Measurements from ENCODE around the gene WWOX. TPM values are rescaled to one million over a fixed set of nuclear protein-coding genes. Genes with fewer than 3 reads are reported as not detected.

The WWOX gene
- total RNA-seq, 4 donors from 2014 or later, result 135 to 209 (median 159) TPM

GRCh38 chr16:78673884-78674283, 574.4 kb downstream of the WWOX start:
- Histone ChIP-seq H3K27me3 (no peaks in the 10 kb centered on the region), H3K9me3 (no peaks in the 10 kb centered on the region), H3K27ac (no peak overlapping the region), H3K4me3 (replicated peaks in 1 of 3) (no peak overlapping the region), H3K36me3 (no peaks in the 10 kb centered on the region), H3K4me1 (peaks cover 4 to 27% of the 10 kb centered on the region in 2 donors)
- 82 to 84% methylated on average over 5 of the region's 5 CpGs for WGBS, 2 donors
- no peak for DNase-seq
- TF ChIP-seq POLR2A (IDR thresholded peaks at IDR 0.05) (no peak), CTCF (IDR thresholded peaks at IDR 0.05) (no peak)
- intact Hi-C loops (cut with DNase I), result no loop called here

- WGBS, 2 donors, result 91 to 95% methylated on average over 6 of the region's 6 CpGs
Observed at GRCh38 chr16:78675312-78675711, 575.9 kb downstream of the WWOX start.

GRCh38 chr16:78675951-78676792, 576.7 kb downstream of the WWOX start:
- Histone ChIP-seq H3K27ac (no peak overlapping the region), H3K4me3 (replicated peaks in 1 of 3) (no peak overlapping the region), H3K36me3 (no peaks in the 10 kb centered on the region), H3K9me3 (no peaks in the 10 kb centered on the region), H3K27me3 (no peaks in the 10 kb centered on the region), H3K4me1 (peaks cover 0 to 21% of the 10 kb centered on the region in 2 donors)
- DNase-seq, result no peak
- intact Hi-C loops (cut with DNase I), result no loop called here
- TF ChIP-seq CTCF (IDR thresholded peaks at IDR 0.05) (no peak), POLR2A (IDR thresholded peaks at IDR 0.05) (no peak)
- 94% methylated on average over 9 of the region's 9 CpGs for WGBS, 2 donors

More at GRCh38 chr16:78675312-78675711, 575.9 kb downstream of the WWOX start:
- DNase-seq, result no peak
- Histone ChIP-seq H3K9me3 (no peaks in the 10 kb centered on the region), H3K27me3 (no peaks in the 10 kb centered on the region), H3K4me3 (replicated peaks in 1 of 3) (no peak overlapping the region), H3K27ac (no peak overlapping the region), H3K36me3 (no peaks in the 10 kb centered on the region), H3K4me1 (peaks cover 4 to 21% of the 10 kb centered on the region in 2 donors)
- intact Hi-C loops (cut with DNase I), result no loop called here
- no peak for TF ChIP-seq CTCF (IDR thresholded peaks at IDR 0.05)
- TF ChIP-seq POLR2A (IDR thresholded peaks at IDR 0.05), result no peak

GRCh38 chr16:78677181-78677731, 577.8 kb downstream of the WWOX start:
- 43 to 49% methylated on average over 4 of the region's 4 CpGs for WGBS, 2 donors
- intact Hi-C loops (cut with DNase I), result no loop called here

More at GRCh38 chr16:78677181-78677731, 577.8 kb downstream of the WWOX start:
- Histone ChIP-seq H3K27me3 (no peaks in the 10 kb centered on the region), H3K9me3 (no peaks in the 10 kb centered on the region), H3K27ac (no peak overlapping the region), H3K36me3 (no peaks in the 10 kb centered on the region), H3K4me3 (replicated peaks in 1 of 3) (no peak overlapping the region), H3K4me1 (peaks cover 0 to 21% of the 10 kb centered on the region in 2 donors)
- TF ChIP-seq POLR2A (IDR thresholded peaks at IDR 0.05) (no peak), CTCF (IDR thresholded peaks at IDR 0.05) (no peak)
- DNase-seq, result no peak

Data from thyroid gland (tissue), 4 donors.